Fibroblast of the aortic adventitia (primary cell): Measurements from ENCODE around the gene MRRF. TPM values are rescaled to one million over a fixed set of nuclear protein-coding genes. Genes with fewer than 3 reads are reported as not detected.

Experiments used
- DNase-seq: peaks from one replicate; pipeline ENCODE4 v3.0.0-alpha.2; 2010; ENCODE audit warnings: low read depth
- H3K4me3 ChIP-seq: 2 replicates; pipeline ENCODE4 v1.5.1; 2011; ENCODE audit warnings: low read depth, mild to moderate bottlenecking, control low read depth, low read length, moderate library complexity
- total RNA-seq: library from RNA; depleted of rRNA; stranded (reverse); fragments of >200 nt; gene quantifications from 2 replicates; pipeline ENCODE4 v1.2.3, GENCODE V29; 2012; ENCODE audit warnings: low replicate concordance
- TF ChIP-seq, protein P1 (sequence below): IDR thresholded peaks from 2 replicates; pipeline ENCODE4 v1.5.1; 2011; ENCODE audit warnings: mild to moderate bottlenecking, low read length, control low read depth, inconsistent platforms; ENCODE audit not compliant: insufficient read depth

MRRF gene
- total RNA-seq, 1 donor = 40.0 TPM

DNA sequence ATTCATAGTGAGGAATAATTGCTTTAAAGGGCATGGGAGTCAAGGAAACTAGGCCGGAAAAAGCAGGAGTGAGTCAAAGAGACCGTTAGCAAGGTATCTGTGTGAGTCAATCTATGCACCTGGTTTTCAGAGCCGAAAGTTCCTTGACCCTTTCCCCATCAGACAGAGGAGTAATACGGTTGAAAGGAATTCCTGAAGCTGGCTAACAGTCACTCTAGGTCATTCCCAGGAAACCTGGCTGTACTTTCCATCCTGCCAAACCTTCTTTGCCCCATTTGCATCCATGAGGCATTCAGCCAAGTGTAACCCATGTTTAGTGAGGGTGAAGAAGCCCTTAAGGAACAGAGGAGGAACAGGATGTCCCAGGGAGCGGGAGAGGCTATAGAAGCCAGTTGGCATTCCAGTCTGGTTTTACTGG is 16.2 kb upstream of the MRRF start:
- H3K4me3 ChIP-seq = no peak overlapping the region
- no peak for DNase-seq
- TF ChIP-seq, protein P1, sequence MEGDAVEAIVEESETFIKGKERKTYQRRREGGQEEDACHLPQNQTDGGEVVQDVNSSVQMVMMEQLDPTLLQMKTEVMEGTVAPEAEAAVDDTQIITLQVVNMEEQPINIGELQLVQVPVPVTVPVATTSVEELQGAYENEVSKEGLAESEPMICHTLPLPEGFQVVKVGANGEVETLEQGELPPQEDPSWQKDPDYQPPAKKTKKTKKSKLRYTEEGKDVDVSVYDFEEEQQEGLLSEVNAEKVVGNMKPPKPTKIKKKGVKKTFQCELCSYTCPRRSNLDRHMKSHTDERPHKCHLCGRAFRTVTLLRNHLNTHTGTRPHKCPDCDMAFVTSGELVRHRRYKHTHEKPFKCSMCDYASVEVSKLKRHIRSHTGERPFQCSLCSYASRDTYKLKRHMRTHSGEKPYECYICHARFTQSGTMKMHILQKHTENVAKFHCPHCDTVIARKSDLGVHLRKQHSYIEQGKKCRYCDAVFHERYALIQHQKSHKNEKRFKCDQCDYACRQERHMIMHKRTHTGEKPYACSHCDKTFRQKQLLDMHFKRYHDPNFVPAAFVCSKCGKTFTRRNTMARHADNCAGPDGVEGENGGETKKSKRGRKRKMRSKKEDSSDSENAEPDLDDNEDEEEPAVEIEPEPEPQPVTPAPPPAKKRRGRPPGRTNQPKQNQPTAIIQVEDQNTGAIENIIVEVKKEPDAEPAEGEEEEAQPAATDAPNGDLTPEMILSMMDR = no peak

DNA sequence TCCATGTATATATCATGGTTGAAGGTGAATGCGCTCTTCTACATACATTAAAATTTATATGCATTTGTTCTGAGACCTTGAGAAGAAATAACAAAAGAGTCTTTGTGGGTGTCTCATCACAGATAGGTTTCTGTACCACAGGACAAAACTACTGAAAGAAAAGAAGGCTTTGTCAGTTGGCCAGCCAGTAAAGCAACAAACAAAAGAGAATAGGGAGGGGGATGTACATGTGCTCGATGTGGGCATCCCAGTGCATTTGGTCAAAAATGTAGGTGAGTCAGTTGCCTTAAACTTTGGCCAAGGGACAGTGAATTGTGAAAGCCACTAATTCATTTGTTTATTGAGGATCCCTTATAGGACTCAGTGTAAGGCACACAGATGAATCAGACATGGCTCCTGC is 13.3 kb upstream of the MRRF start:
- TF ChIP-seq, protein P1 = no peak
- no peak for DNase-seq
- H3K4me3 ChIP-seq = no peak overlapping the region

DNA sequence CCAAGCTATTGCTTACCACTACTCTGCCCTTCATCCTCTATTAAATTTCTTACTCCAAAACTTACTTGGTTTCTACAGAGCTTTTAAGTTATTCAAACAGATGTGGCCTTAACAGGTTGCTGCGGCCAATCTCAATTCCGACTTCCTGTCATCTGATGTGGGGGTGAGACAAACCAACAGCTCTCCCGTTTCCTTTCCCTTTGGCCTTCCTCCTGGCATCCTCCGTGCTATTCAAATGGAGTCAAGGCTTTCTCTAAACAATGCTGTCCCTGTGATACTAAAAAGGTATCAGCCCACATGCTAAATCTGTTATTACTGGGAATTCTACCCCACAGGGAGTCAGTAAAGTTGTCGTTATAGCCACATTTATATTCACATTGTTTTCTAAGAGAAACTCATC is 11.9 kb upstream of the MRRF start:
- no peak for DNase-seq
- H3K4me3 ChIP-seq = no peak overlapping the region
- TF ChIP-seq, protein P1 = no peak

DNA sequence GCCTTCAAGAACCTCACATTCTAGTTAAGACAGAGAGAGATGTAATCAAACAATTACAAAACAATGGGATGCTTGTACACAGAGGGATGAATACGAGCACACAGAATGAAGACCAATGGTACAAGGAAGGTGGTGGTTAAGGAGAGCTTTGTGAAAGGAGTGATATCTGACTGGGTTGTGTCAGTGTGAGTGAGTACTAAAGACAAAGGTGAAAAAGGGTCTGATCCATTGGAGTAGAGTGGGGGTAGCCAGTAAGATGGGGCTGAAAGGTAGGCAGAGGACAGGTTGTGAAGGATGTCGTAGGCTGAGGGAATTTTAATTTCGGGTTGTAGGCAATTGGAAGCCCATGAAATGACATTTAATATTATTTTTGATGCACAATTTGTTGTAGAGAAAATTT is 9.9 kb upstream of the MRRF start:
- TF ChIP-seq, protein P1 = no peak
- no peak for DNase-seq
- no peak overlapping the region for H3K4me3 ChIP-seq

DNA sequence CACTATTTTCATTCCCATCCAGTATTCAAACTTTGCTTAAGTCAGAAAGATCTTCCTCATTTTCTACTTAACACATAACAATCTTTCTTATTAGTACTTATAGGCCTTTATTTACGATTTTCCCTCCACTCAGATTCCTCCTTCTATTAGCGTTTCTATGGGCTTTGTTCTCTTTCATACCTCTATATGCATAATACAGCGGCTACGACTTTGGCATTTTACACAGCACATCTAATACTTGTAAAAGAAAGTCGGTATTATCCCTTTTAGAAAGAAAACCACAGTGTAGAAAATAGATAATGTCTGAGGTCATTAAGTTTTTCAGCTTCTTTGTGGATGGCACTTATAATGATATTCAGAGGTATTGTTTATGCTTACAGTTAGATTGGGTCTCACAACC is 8.5 kb upstream of the MRRF start:
- TF ChIP-seq, protein P1 = no peak
- DNase-seq = no peak
- no peak overlapping the region for H3K4me3 ChIP-seq

DNA sequence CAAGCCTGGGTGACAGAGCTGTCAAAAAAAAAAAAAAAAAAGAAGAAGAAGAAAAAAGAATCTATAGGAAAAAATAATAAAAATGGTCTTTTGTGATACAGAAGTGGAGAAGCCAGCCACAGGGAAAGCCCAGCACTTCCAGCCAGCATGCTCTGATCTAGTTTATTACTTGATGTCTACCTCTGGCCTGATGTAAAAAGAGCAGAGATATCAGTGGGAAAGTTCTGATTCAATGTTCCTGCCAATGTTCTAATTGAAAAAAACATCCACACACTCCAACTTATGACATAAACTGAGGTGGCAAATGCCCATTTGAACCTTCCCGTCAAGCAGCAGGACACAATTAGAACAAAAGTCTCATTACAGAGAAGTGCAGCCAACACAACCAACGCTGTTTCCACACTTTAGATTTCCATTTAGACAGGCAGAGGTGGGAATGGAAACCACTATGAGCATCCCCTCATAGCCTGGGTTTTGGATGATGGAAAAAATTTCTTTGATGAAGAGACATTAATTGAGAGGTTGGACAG is 5.7 kb upstream of the MRRF start:
- no peak for DNase-seq
- H3K4me3 ChIP-seq = no peak overlapping the region
- TF ChIP-seq, protein P1 = no peak

DNA sequence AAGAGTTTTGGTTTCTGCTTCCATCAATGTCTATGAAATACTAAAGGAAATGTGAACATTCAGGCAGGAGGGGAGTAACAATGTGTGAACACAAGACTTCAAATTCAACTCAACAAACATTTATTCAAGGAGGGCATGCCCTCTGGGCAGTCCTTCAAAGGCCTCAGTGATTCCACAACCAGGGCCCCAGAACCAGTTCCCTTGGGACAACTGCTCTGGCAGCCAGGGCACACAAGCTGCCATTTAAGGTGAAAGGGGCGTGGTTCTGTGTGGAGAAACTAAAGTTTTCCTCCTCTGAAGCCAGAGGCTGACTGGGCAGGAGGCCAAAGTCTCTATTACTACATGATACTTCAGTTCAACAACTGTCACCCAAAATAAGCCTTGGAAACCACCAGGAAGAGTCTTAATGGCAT is 3.2 kb upstream of the MRRF start:
- TF ChIP-seq, protein P1 = no peak
- DNase-seq = peak; percentile 91
- H3K4me3 ChIP-seq = no peak overlapping the region
